Lung microvascular endothelial cell (primary cell): ENCODE data around the gene PIK3CD. TPM values are rescaled to one million over a fixed set of nuclear protein-coding genes. Genes with fewer than 3 reads are reported as not detected.
"Not testable (repeated sequence)": the region's sequence is repeated elsewhere in the genome, so short reads cannot be mapped to it uniquely, and the experiment has no call there.

Source experiments
- DNase-seq, 2 donors: peaks; one replicate each; pipeline versions ENCODE4 v3.0.0 to v3.0.0-alpha.2; 2010; ENCODE audit warnings: low read depth in 2 of 2
- total RNA-seq: library from RNA; depleted of rRNA; stranded (reverse); fragments of >200 nt; gene quantifications from 2 replicates; pipeline ENCODE4 v1.2.1, GENCODE V29; 2014

The PIK3CD gene
- total RNA-seq, 1 donor from 2014 or later, result 2.8 TPM

DNA sequence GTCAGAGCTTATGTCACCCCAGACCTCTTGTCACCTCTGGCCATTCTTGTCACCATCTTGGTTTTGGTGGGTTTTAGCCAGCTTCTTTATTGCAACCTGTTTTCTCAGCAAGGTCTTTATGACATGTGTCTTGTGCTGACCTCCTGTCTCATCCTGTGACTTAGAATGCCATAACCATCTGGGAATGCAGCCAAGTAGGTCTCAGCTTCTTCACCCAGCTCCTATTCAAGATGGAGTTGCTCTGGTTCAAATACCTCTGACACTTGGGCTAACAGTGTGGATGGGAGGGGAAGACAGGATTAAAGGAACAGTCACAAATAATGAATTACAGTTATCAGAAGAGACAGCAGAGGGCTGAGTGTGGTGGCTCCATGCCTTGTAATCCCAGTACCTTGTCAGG lies 30.5 kb upstream of the PIK3CD start:
- no peak for DNase-seq

DNA sequence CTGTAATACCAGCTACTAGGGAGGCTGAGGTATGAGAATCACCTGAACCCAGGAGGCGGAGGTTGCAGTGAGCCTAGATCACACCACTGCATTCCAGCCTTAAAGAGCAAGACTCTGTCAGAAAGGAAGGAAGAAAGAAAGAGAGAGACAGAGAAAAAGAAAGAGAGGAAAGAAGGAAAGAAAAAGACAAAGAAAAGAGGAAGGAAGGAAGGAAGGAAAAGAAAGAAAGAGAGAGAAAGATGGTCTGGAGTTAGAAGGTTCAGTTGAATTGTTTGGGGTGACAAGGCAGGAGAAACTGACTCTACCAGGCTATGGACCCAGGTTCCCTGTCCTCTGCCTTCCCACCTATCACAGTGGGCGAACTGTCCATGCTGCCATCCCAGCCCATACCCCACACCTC lies 27.4 kb upstream of the PIK3CD start:
- no peak for DNase-seq

GRCh38 chr1:9625030-9625429 lies 26.5 kb upstream of the PIK3CD start:
- DNase-seq, result not testable (repeated sequence)

- no peak for DNase-seq
Observed at GRCh38 chr1:9626201-9626608, 25.3 kb upstream of the PIK3CD start.

- no peak for DNase-seq
Observed at GRCh38 chr1:9628541-9629444, 22.7 kb upstream of the PIK3CD start.

DNA sequence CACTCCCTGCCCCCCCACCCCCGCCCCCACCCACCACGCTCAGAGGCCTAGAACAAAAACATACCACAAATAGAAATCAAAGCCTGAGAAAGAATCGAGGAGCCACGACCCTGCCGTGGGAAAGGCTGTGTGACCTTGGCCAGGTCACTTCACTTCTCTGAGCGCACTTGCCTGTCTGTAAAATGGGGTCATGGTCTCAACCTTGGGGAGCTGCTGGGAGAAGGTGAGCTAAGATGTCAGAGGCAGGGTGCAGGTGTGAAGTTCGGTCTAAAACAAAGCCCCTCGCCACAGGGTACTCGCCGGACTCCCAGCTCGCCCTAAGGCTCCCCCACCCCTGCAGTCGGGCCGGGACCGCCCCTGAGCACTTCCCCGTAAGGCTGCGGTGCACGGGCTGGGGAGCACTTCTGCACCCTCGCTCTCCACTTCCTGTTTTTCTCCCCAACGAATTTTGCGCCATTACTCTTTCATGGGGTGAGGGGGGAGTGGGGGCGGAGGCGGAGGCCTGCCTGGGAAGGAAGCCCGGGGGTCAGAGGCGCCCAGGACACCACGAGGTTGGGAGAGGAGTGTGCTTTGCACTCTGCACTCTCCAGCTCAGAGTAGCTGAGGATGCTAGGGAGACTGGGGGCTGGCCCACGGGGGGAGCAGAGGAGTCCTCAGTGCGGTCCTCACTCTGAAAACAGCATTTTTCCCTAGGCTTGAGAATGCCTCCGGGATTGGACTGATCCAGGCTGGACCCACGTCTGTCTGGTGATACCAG lies 21.9 kb upstream of the PIK3CD start:
- DNase-seq, result no peak

- no peak for DNase-seq
Observed at GRCh38 chr1:9630331-9631111, 21.0 kb upstream of the PIK3CD start.

GRCh38 chr1:9631613-9632012 lies 19.9 kb upstream of the PIK3CD start:
- DNase-seq, result no peak

- DNase-seq, result no peak
Observed at GRCh38 chr1:9633493-9633892, 18.0 kb upstream of the PIK3CD start.

GRCh38 chr1:9634582-9634981 lies 16.9 kb upstream of the PIK3CD start:
- DNase-seq, result no peak

- no peak for DNase-seq
Observed at GRCh38 chr1:9639227-9639626, 12.3 kb upstream of the PIK3CD start.

DNA sequence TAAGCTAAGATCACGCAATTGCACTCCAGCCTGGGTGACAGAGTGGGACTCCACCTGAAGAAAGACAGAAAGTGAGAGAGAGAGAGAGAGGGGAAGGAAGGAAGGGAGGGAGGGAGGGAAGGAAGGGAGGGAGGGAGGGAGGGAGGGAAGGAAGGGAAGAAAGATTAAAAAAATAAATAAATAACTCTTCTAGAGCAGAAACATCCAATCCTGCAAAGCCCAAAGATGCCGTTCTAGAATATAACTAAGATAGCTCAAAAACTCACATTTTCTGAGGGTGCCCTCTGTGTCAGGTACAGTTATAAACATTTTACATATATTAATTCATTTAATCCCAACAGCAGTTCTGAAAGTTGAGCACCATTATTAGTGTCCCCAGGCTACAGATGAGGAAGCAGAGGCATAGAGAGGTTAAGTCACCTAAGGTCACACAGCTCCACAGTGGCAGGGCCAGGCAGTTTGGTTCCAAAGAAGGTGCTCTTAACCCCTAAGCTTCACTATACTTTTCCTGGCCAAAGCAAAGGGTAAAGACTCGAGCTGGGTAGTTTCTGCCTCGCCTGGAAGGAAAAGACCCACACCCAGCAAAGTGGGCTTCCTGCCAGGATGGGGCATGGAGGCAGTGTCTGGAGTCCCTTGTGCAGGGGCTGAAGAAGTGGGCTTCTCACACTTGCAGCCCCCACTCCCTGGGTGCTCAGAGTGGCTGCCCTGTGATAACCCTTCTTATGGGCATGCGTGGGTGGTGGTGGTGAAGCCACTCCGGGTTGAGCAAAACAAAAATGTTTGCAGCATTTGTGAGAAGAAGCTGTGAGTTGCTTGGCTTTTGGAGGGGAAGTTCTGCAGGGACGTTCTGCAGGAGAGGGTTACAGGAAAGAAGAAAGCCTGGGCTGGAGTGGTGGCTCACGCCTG lies 7.9 kb upstream of the PIK3CD start:
- no peak for DNase-seq

GRCh38 chr1:9646037-9646436 lies 5.5 kb upstream of the PIK3CD start:
- DNase-seq, result no peak

DNA sequence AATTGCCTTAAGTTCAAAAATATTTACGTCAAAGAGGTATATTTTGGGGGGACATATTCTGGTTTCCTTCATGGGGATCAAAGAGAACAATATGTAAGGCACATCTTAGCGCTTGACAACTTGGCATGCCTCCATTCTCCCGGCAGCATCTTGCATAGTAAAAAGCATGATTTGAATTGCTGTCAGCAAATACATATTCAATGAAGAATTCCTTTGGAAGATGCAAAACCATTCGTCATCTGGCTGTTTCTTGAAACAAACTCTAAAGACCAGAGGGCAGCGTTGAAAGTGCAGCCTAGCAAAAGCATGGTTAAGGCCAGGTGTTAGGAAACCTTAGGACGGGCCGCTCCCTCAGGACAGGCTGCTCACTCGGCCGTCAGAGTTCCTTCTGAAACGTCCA lies 3.4 kb upstream of the PIK3CD start:
- DNase-seq, result no peak

DNA sequence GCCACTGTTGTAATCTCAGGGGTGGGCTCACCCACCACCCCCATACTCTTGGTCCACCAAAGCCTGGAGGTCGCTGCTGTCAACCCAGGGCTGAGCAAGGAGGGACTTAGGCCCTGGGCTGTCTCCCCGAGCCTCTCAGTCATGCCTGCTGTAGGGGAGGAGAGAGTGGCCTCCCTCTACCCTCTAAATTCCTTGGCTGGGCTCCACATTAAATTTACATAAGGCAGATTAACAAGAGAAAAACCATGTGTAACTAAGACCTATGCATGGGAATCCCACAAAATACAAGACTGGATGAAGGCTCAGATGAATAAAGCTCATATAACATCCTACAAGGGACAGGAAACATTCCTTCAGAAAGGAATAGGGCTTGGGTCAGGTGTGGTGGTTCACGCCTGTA lies 1.8 kb upstream of the PIK3CD start:
- no peak for DNase-seq

DNA sequence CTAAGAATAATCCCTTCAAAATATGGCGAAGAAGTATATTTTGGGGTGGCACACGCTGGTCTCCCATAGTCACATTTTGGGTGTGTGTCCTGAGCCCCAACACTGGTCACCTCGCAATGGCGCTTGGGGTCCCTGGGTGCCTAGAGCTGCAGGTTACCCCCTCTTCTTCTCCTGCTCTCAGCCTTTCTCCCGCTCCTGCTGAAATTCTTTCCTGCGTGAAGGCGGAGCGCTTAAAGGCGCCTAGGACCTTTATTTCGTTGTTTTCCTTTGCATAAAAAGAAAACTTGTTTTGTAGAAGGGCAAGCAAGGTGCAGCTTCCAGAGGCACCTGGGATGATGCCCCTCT lies 339 bp upstream of the PIK3CD start:
- DNase-seq, result no peak

- no peak for DNase-seq
Observed at GRCh38 chr1:9652379-9653209, 1.1 kb downstream of the PIK3CD start.

GRCh38 chr1:9653210-9653490 lies 1.6 kb downstream of the PIK3CD start:
- no peak for DNase-seq

DNA sequence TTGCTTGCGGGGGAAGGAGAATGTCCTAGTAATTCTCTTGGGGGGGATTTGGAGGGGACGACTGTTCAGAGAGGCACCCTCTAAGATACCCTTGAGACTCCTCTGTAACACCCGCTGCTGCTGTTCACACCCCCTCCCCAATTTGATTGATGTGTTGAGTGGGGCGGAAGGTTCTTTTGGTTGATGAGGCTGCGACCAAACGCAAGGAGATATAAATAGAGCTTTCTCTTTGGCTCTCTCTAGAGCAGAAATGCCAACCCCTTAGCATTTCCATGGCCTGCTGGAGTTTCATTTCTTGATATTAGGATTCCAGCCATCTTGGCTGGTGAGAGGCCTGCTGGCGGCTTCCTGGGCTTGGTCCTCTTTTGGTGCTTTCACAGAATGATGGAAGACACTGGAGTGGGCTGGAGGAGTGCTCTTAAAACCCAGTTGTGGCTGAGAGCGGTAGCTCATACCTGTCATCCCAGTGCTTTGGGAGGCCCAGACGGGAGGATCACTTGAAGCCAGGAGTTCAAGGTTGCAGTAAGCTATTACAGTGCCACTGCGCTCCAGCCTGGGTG lies 2.0 kb downstream of the PIK3CD start:
- no peak for DNase-seq
